GM19240 (cell line): Measurements from ENCODE around the gene ROPN1L.
"Not testable (repeated sequence)": the region's sequence is repeated elsewhere in the genome, so short reads cannot be mapped to it uniquely, and the experiment has no call there.

Experiments used
- DNase-seq: peaks from one replicate; pipeline ENCODE4 v3.0.0; 2011; ENCODE audit warnings: low spot score; ENCODE audit not compliant: insufficient read length

Gene ROPN1L

GRCh38 chr5:10441083-10441991, at the start of gene ROPN1L:
TSS of gene ROPN1L (plus strand) at chr5:10441879. CDS start at chr5:10442168, 289 bp downstream.
- DNase-seq = peak; percentile 94

GRCh38 chr5:10392567-10393328, 48.9 kb upstream of the ROPN1L start:
- not testable (repeated sequence) for DNase-seq

GRCh38 chr5:10393491-10393890, 48.2 kb upstream of the ROPN1L start:
- DNase-seq = no peak

- no peak for DNase-seq
Observed at GRCh38 chr5:10396552-10396951, 45.1 kb upstream of the ROPN1L start.

- no peak for DNase-seq
Observed at GRCh38 chr5:10399839-10400238, 41.8 kb upstream of the ROPN1L start.

- DNase-seq = no peak
Observed at GRCh38 chr5:10400411-10400810, 41.3 kb upstream of the ROPN1L start.

GRCh38 chr5:10400831-10401230, 40.8 kb upstream of the ROPN1L start:
- DNase-seq = no peak

- no peak for DNase-seq
Observed at GRCh38 chr5:10401498-10401897, 40.2 kb upstream of the ROPN1L start.

- DNase-seq = no peak
Observed at GRCh38 chr5:10403829-10404228, 37.9 kb upstream of the ROPN1L start.

- DNase-seq = no peak
Observed at GRCh38 chr5:10406651-10407050, 35.0 kb upstream of the ROPN1L start.

- no peak for DNase-seq
Observed at GRCh38 chr5:10409504-10409903, 32.2 kb upstream of the ROPN1L start.

- no peak for DNase-seq
Observed at GRCh38 chr5:10410662-10411061, 31.0 kb upstream of the ROPN1L start.

- no peak for DNase-seq
Observed at GRCh38 chr5:10411336-10411735, 30.3 kb upstream of the ROPN1L start.

- no peak for DNase-seq
Observed at GRCh38 chr5:10416868-10417267, 24.8 kb upstream of the ROPN1L start.

- DNase-seq = no peak
Observed at GRCh38 chr5:10418654-10419345, 22.9 kb upstream of the ROPN1L start.

- no peak for DNase-seq
Observed at GRCh38 chr5:10420468-10420867, 21.2 kb upstream of the ROPN1L start.

- no peak for DNase-seq
Observed at GRCh38 chr5:10420932-10421331, 20.7 kb upstream of the ROPN1L start.

GRCh38 chr5:10421896-10422691, 19.6 kb upstream of the ROPN1L start:
- no peak for DNase-seq

- no peak for DNase-seq
Observed at GRCh38 chr5:10423022-10423421, 18.7 kb upstream of the ROPN1L start.

- peak; percentile 19 for DNase-seq
Observed at GRCh38 chr5:10424124-10424731, 17.5 kb upstream of the ROPN1L start.

- DNase-seq = no peak
Observed at GRCh38 chr5:10427201-10427600, 14.5 kb upstream of the ROPN1L start.
